Chondrocyte (in vitro differentiated cells): ENCODE results near the gene CFAP46. TPM values are rescaled to one million over a fixed set of nuclear protein-coding genes. Genes with fewer than 3 reads are reported as not detected.

Experiments used
- DNase-seq: peaks from one replicate; pipeline ENCODE4 v3.0.0; 2021; ENCODE audit warnings: mixed read lengths, low spot score
- H3K27ac Mint-ChIP-seq: one replicate; pipeline ENCODE4 v1.8.0; 2021; ENCODE audit warnings: mild to moderate bottlenecking, moderate library complexity, mixed read lengths; ENCODE audit not compliant: unreplicated experiment
- H3K27me3 Mint-ChIP-seq: 2 replicates; pipeline ENCODE4 v1.8.0; 2021; ENCODE audit warnings: low read depth, mixed read lengths
- H3K36me3 Mint-ChIP-seq: 2 replicates; pipeline ENCODE4 v1.8.0; 2021; ENCODE audit warnings: low read depth, mixed read lengths
- H3K4me1 Mint-ChIP-seq: 2 replicates; pipeline ENCODE4 v1.8.0; 2021; ENCODE audit warnings: low read depth, mild to moderate bottlenecking, mixed read lengths
- H3K4me3 Mint-ChIP-seq: one replicate; pipeline ENCODE4 v1.8.0; 2021; ENCODE audit warnings: mild to moderate bottlenecking, moderate library complexity, mixed read lengths; ENCODE audit not compliant: unreplicated experiment
- H3K9me3 Mint-ChIP-seq: 2 replicates; pipeline ENCODE4 v1.8.0; 2021; ENCODE audit warnings: low read depth, mixed read lengths
- CTCF ChIP-seq: fragments of 200-600 bp; sonication (generic); IDR thresholded peaks from 2 replicates; pipeline ENCODE4 v1.5.0; 2021; ENCODE audit warnings: antibody characterized with exemption, mild to moderate bottlenecking, moderate library complexity
- total RNA-seq: library from RNA; stranded (reverse); gene quantifications from 3 replicates; pipeline ENCODE4 v1.2.1, GENCODE V29; 2021

CFAP46 gene
- total RNA-seq, 1 donor from 2014 or later: 0.92 TPM

- Mint-ChIP-seq H3K4me3 (no peak overlapping the region), H3K36me3 (peaks cover 2% of the 10 kb centered on the region), H3K27me3 (peaks cover 57% of the 10 kb centered on the region), H3K9me3 (peaks cover 18% of the 10 kb centered on the region), H3K4me1 (peaks cover 3% of the 10 kb centered on the region), H3K27ac (no peak overlapping the region)
- DNase-seq: peak; percentile 73
- no peak for TF ChIP-seq CTCF
These were observed 83.1 kb downstream of the CFAP46 start for GRCh38 chr10:132859084-132859855.

GRCh38 chr10:132858121-132859081, 84.0 kb downstream of the CFAP46 start:
- peaks cover 24% of the 10 kb centered on the region for H3K9me3 Mint-ChIP-seq
- no peak overlapping the region for H3K4me3 Mint-ChIP-seq
- no peak overlapping the region for H3K27ac Mint-ChIP-seq
- H3K36me3 Mint-ChIP-seq: peaks cover 4% of the 10 kb centered on the region
- peaks cover 62% of the 10 kb centered on the region for H3K27me3 Mint-ChIP-seq
- no peak for TF ChIP-seq CTCF
- DNase-seq: peak; percentile 88
- H3K4me1 Mint-ChIP-seq: peaks cover 3% of the 10 kb centered on the region

- DNase-seq: peak; percentile 67
- Mint-ChIP-seq H3K4me1 (no peaks in the 10 kb centered on the region), H3K36me3 (peaks cover 6% of the 10 kb centered on the region), H3K9me3 (peaks cover 24% of the 10 kb centered on the region), H3K27me3 (peaks cover 60% of the 10 kb centered on the region), H3K4me3 (no peak overlapping the region), H3K27ac (no peak overlapping the region)
- TF ChIP-seq CTCF: no peak
These were observed 85.4 kb downstream of the CFAP46 start for GRCh38 chr10:132856869-132857524.

- peaks cover 58% of the 10 kb centered on the region for H3K27me3 Mint-ChIP-seq
- H3K4me3 Mint-ChIP-seq: no peak overlapping the region
- no peak for DNase-seq
- TF ChIP-seq CTCF: no peak
- H3K9me3 Mint-ChIP-seq: peaks cover 24% of the 10 kb centered on the region
- H3K27ac Mint-ChIP-seq: no peak overlapping the region
- peaks cover 6% of the 10 kb centered on the region for H3K36me3 Mint-ChIP-seq
- H3K4me1 Mint-ChIP-seq: no peaks in the 10 kb centered on the region
These were observed 86.5 kb downstream of the CFAP46 start for GRCh38 chr10:132855889-132856288.

- Mint-ChIP-seq H3K4me3 (no peak overlapping the region), H3K4me1 (peaks cover 5% of the 10 kb centered on the region), H3K36me3 (peaks cover 4% of the 10 kb centered on the region), H3K27me3 (peaks cover 48% of the 10 kb centered on the region), H3K9me3 (peaks cover 21% of the 10 kb centered on the region), H3K27ac (no peak overlapping the region)
- TF ChIP-seq CTCF: no peak
- DNase-seq: peak; percentile 22
These were observed 90.9 kb downstream of the CFAP46 start for GRCh38 chr10:132851451-132851850.
